Peyer's patch (tissue), 4 donors: Measurements from ENCODE around the gene RIMS4. TPM values are rescaled to one million over a fixed set of nuclear protein-coding genes. Genes with fewer than 3 reads are reported as not detected.

Experiments
- DNase-seq, 3 donors: peaks; one replicate each; pipeline ENCODE4 v3.0.0-alpha.2; 2017 to 2019
- H3K27ac ChIP-seq, 4 donors: fragments of 200-600 bp; sonication (generic); one replicate each; pipeline ENCODE4 v1.5.1; 2016 to 2019
- H3K27me3 ChIP-seq, 2 donors: fragments of 200-600 bp; sonication (generic); one replicate each; pipeline ENCODE4 v1.5.1; 2019
- H3K36me3 ChIP-seq, 3 donors: fragments of 200-600 bp; sonication (generic); one replicate each; pipeline ENCODE4 v1.5.1; 2016 to 2019
- H3K4me1 ChIP-seq, 4 donors: fragments of 200-600 bp; sonication (generic); one replicate each; pipeline ENCODE4 v1.5.1; 2016 to 2019
- H3K4me3 ChIP-seq, 4 donors: fragments of 200-600 bp; sonication (generic); 1 replicate in 3 of 4; 2 replicates in 1 of 4; pipeline ENCODE4 v1.5.1; 2016 to 2019; ENCODE audit warnings: mild to moderate bottlenecking in 1 of 4
- H3K9me3 ChIP-seq, 4 donors: fragments of 200-600 bp; sonication (generic); one replicate each; pipeline ENCODE4 v1.5.1; 2016 to 2019; ENCODE audit warnings: mild to moderate bottlenecking in 1 of 4
- POLR2A ChIP-seq, 2 donors: fragments of 450-650 bp; IDR thresholded peaks; one replicate each; pipeline ENCODE4 v1.5.1; 2017; ENCODE audit warnings: antibody characterized with exemption in 2 of 2, mild to moderate bottlenecking in 2 of 2, moderate library complexity in 2 of 2
- total RNA-seq, 4 donors: library from RNA; depleted of rRNA; stranded (reverse); fragments of >200 nt; gene quantifications; one replicate each; pipeline ENCODE4 v1.1.0, GENCODE V29; 2016
- TF ChIP-seq, protein P1 (sequence below), 6 experiments: fragments of 450-650 bp in 4 of 6; fragments of 200-600 bp in 2 of 6; sonication (generic) in 1 of 6; IDR thresholded peaks; one replicate each; pipeline ENCODE4 v1.5.1; 2017 to 2019; ENCODE audit warnings: antibody characterized with exemption in 6 of 6, mild to moderate bottlenecking in 3 of 6, moderate library complexity in 1 of 6

RIMS4 gene
- total RNA-seq, 4 donors from 2014 or later: 0.13 to 0.18 TPM; not detected in 2

- no peaks in the 10 kb centered on the region for H3K36me3 ChIP-seq
- H3K4me1 ChIP-seq: no peaks in the 10 kb centered on the region
- no peaks in the 10 kb centered on the region for H3K9me3 ChIP-seq
- peak overlapping the region in 1 of 4 donors; percentile 25 for H3K27ac ChIP-seq
- TF ChIP-seq, protein P1, sequence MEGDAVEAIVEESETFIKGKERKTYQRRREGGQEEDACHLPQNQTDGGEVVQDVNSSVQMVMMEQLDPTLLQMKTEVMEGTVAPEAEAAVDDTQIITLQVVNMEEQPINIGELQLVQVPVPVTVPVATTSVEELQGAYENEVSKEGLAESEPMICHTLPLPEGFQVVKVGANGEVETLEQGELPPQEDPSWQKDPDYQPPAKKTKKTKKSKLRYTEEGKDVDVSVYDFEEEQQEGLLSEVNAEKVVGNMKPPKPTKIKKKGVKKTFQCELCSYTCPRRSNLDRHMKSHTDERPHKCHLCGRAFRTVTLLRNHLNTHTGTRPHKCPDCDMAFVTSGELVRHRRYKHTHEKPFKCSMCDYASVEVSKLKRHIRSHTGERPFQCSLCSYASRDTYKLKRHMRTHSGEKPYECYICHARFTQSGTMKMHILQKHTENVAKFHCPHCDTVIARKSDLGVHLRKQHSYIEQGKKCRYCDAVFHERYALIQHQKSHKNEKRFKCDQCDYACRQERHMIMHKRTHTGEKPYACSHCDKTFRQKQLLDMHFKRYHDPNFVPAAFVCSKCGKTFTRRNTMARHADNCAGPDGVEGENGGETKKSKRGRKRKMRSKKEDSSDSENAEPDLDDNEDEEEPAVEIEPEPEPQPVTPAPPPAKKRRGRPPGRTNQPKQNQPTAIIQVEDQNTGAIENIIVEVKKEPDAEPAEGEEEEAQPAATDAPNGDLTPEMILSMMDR (IDR thresholded peaks at IDR 0.05): no peak
- TF ChIP-seq POLR2A (IDR thresholded peaks at IDR 0.05): no peak
- DNase-seq: no peak
- no peak overlapping the region for H3K4me3 ChIP-seq
- H3K27me3 ChIP-seq: no peaks in the 10 kb centered on the region
Measured at GRCh38 chr20:44720621-44720996, 89.7 kb downstream of the RIMS4 start.

DNA sequence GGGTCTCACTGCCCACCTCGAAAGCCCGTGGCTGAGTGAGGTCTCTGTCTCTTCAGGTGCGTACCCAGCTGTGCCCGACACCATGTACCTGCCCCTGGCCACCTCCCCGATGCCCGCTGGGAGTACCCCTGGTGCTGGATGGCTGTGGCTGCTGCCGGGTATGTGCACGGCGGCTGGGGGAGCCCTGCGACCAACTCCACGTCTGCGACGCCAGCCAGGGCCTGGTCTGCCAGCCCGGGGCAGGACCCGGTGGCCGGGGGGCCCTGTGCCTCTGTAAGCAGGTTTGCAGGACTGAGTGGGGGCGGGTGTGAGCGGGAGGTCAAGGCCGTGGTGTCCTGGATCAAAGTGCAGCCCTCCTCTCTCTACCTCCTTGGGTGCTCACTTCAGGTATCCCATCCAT, 90.5 kb downstream of the RIMS4 start:
- H3K4me1 ChIP-seq: peaks cover 0 to 6% (median 0%) of the 10 kb centered on the region in 4 donors
- no peak overlapping the region for H3K27ac ChIP-seq
- no peak for TF ChIP-seq POLR2A (IDR thresholded peaks at IDR 0.05)
- TF ChIP-seq, protein P1 (IDR thresholded peaks at IDR 0.05): no peak
- no peaks in the 10 kb centered on the region for H3K36me3 ChIP-seq
- no peaks in the 10 kb centered on the region for H3K9me3 ChIP-seq
- no peak for DNase-seq
- H3K27me3 ChIP-seq: no peaks in the 10 kb centered on the region
- H3K4me3 ChIP-seq: no peak overlapping the region

GRCh38 chr20:44717986-44718385, 92.4 kb downstream of the RIMS4 start:
- Histone ChIP-seq H3K27ac (no peak overlapping the region), H3K4me1 (peaks cover 0 to 14% (median 0%) of the 10 kb centered on the region in 4 donors), H3K4me3 (no peak overlapping the region), H3K36me3 (no peaks in the 10 kb centered on the region), H3K9me3 (no peaks in the 10 kb centered on the region), H3K27me3 (no peaks in the 10 kb centered on the region)
- TF ChIP-seq, protein P1 (IDR thresholded peaks at IDR 0.05): peak in 2 of 6 experiments; percentile 12 to 24
- TF ChIP-seq POLR2A (IDR thresholded peaks at IDR 0.05): no peak
- DNase-seq: no peak

GRCh38 chr20:44716309-44717106, 93.8 kb downstream of the RIMS4 start:
- H3K4me3 ChIP-seq: no peak overlapping the region
- no peak overlapping the region for H3K27ac ChIP-seq
- H3K36me3 ChIP-seq: no peaks in the 10 kb centered on the region
- peaks cover 0 to 14% (median 0%) of the 10 kb centered on the region in 4 donors for H3K4me1 ChIP-seq
- H3K27me3 ChIP-seq: no peaks in the 10 kb centered on the region
- H3K9me3 ChIP-seq: no peaks in the 10 kb centered on the region
- TF ChIP-seq, protein P1 (IDR thresholded peaks at IDR 0.05): no peak
- TF ChIP-seq POLR2A (IDR thresholded peaks at IDR 0.05): no peak
- peak in 1 of 3 donors; percentile 34 for DNase-seq

GRCh38 chr20:44715499-44716308, 94.6 kb downstream of the RIMS4 start:
- no peak overlapping the region for H3K27ac ChIP-seq
- H3K27me3 ChIP-seq: no peaks in the 10 kb centered on the region
- no peaks in the 10 kb centered on the region for H3K9me3 ChIP-seq
- H3K4me3 ChIP-seq: no peak overlapping the region
- peak in 1 of 3 donors; percentile 32 for DNase-seq
- no peak for TF ChIP-seq POLR2A (IDR thresholded peaks at IDR 0.05)
- TF ChIP-seq, protein P1 (IDR thresholded peaks at IDR 0.05): no peak
- no peaks in the 10 kb centered on the region for H3K36me3 ChIP-seq
- peaks cover 0 to 14% (median 0%) of the 10 kb centered on the region in 4 donors for H3K4me1 ChIP-seq
